Limb (tissue), 2 donors: Measurements from ENCODE around the gene CNTNAP2.

Experiments used
- DNase-seq, 2 donors: peaks; one replicate each; pipeline ENCODE4 v3.0.0-alpha.2; 2016; ENCODE audit errors: extremely low spot score in 2 of 2

The CNTNAP2 gene

GRCh38 chr7:146414937-146415336, 298.3 kb downstream of the CNTNAP2 start:
- DNase-seq: no peak

- DNase-seq: no peak
These were observed 300.6 kb downstream of the CNTNAP2 start for GRCh38 chr7:146417176-146417575.

GRCh38 chr7:146423446-146423845, 306.8 kb downstream of the CNTNAP2 start:
- DNase-seq: no peak

GRCh38 chr7:146424084-146424483, 307.5 kb downstream of the CNTNAP2 start:
- no peak for DNase-seq

GRCh38 chr7:146433501-146433900, 316.9 kb downstream of the CNTNAP2 start:
- DNase-seq: no peak

GRCh38 chr7:146443102-146443501, 326.5 kb downstream of the CNTNAP2 start:
- no peak for DNase-seq

GRCh38 chr7:146449625-146450024, 333.0 kb downstream of the CNTNAP2 start:
- DNase-seq: no peak

- peak in 1 of 2 donors; percentile 27 for DNase-seq
These were observed 338.6 kb downstream of the CNTNAP2 start for GRCh38 chr7:146455091-146455655.

GRCh38 chr7:146479040-146479439, 362.4 kb downstream of the CNTNAP2 start:
- DNase-seq: no peak

- no peak for DNase-seq
These were observed 369.9 kb downstream of the CNTNAP2 start for GRCh38 chr7:146486519-146486918.

GRCh38 chr7:146492017-146492416, 375.4 kb downstream of the CNTNAP2 start:
- no peak for DNase-seq

- DNase-seq: no peak
These were observed 378.5 kb downstream of the CNTNAP2 start for GRCh38 chr7:146494952-146495596.

- no peak for DNase-seq
These were observed 380.1 kb downstream of the CNTNAP2 start for GRCh38 chr7:146496657-146497056.

- DNase-seq: no peak
These were observed 383.4 kb downstream of the CNTNAP2 start for GRCh38 chr7:146499970-146500369.

GRCh38 chr7:146503844-146504243, 387.2 kb downstream of the CNTNAP2 start:
- no peak for DNase-seq

GRCh38 chr7:146510088-146510680, 393.6 kb downstream of the CNTNAP2 start:
- DNase-seq: no peak

- no peak for DNase-seq
These were observed 397.7 kb downstream of the CNTNAP2 start for GRCh38 chr7:146514304-146514703.

- no peak for DNase-seq
These were observed 412.0 kb downstream of the CNTNAP2 start for GRCh38 chr7:146528581-146528980.

GRCh38 chr7:146539836-146540235, 423.2 kb downstream of the CNTNAP2 start:
- DNase-seq: no peak

- no peak for DNase-seq
These were observed 425.5 kb downstream of the CNTNAP2 start for GRCh38 chr7:146542101-146542500.

GRCh38 chr7:146544748-146545147, 428.1 kb downstream of the CNTNAP2 start:
- DNase-seq: no peak

GRCh38 chr7:146548816-146549215, 432.2 kb downstream of the CNTNAP2 start:
- DNase-seq: no peak

GRCh38 chr7:146554556-146554955, 438.0 kb downstream of the CNTNAP2 start:
- DNase-seq: no peak
